Lung (tissue), 12 donors: ENCODE data around the gene RCOR1. TPM values are rescaled to one million over a fixed set of nuclear protein-coding genes. Genes with fewer than 3 reads are reported as not detected.

Experiments
- ATAC-seq: fragments of 200-7000 bp; cut with Tn5 transposase; one replicate; pipeline ENCODE4 v1.9.1; 2020; ENCODE audit warnings: moderate number of reproducible peaks; ENCODE audit not compliant: insufficient read depth, low FRiP score
- DNase-seq, 3 donors: peaks; one replicate each; pipeline ENCODE4 v3.0.0-alpha.2; 2013 to 2017
- H3K27ac ChIP-seq, 2 donors: one replicate each; pipeline ENCODE4 v1.5.1; 2013; ENCODE audit warnings: mild to moderate bottlenecking in 2 of 2, moderate library complexity in 2 of 2, control low read depth in 1 of 2, inconsistent platforms in 1 of 2, low read depth in 1 of 2, low read length in 1 of 2
- H3K27me3 ChIP-seq, 3 donors: one replicate each; pipeline ENCODE4 v1.5.1; 2013; ENCODE audit warnings: low read length in 2 of 3; ENCODE audit not compliant: control insufficient read depth in 3 of 3, insufficient read depth in 3 of 3
- H3K36me3 ChIP-seq, 4 donors: one replicate each; pipeline ENCODE4 v1.5.1; 2013; ENCODE audit warnings: low read length in 4 of 4, mild to moderate bottlenecking in 1 of 4, moderate library complexity in 1 of 4; ENCODE audit not compliant: control insufficient read depth in 4 of 4, insufficient read depth in 4 of 4
- H3K4me1 ChIP-seq, 5 donors: one replicate each; pipeline ENCODE4 v1.5.1; 2013; ENCODE audit warnings: low read length in 5 of 5, mild to moderate bottlenecking in 2 of 5, moderate library complexity in 1 of 5; ENCODE audit not compliant: control insufficient read depth in 5 of 5, insufficient read depth in 5 of 5
- H3K4me3 ChIP-seq: one replicate; pipeline ENCODE4 v1.5.1; 2013; ENCODE audit warnings: mild to moderate bottlenecking, control low read depth, moderate library complexity
- H3K9ac ChIP-seq, 2 donors: one replicate each; pipeline ENCODE4 v1.5.1; 2013; ENCODE audit warnings: low read length in 2 of 2, control low read depth in 1 of 2; ENCODE audit not compliant: insufficient read depth in 1 of 2
- H3K9me3 ChIP-seq, 4 donors: one replicate each; pipeline ENCODE4 v1.5.1; 2013; ENCODE audit warnings: low read length in 3 of 4, mild to moderate bottlenecking in 1 of 4, moderate library complexity in 1 of 4; ENCODE audit not compliant: control insufficient read depth in 4 of 4, insufficient read depth in 3 of 4
- WGBS, 2 donors: extraction: QIAGEN DNeasy Blood & Tissue Kit; methylation state at CpG; one replicate each; pipeline ENCODE4 v1.1.7; 2013; 5-methylcytosine and 5-hydroxymethylcytosine counted together
- polyA plus RNA-seq, 2 donors: library from polyadenylated mRNA; stranded (reverse); fragments of 200-250 nt; gene quantifications; one replicate each; pipeline ENCODE4 v1.2.1, GENCODE V29; 2013
- total RNA-seq, 2 donors: library from RNA; depleted of rRNA in 1 of 2; stranded (reverse); fragments of >200 nt in 1 of 2; gene quantifications; one replicate each; pipeline ENCODE4 v1.2.1, GENCODE V29; 2014 to 2021
- TF ChIP-seq, protein P1 (sequence below): IDR thresholded peaks from 2 replicates; pipeline ENCODE4 v1.5.1; 2012; ENCODE audit warnings: mild to moderate bottlenecking; ENCODE audit errors: control extremely low read depth, extremely low read depth
- donor health status: control.
- donor health status: control.
- donor health status: Bipolar disorder and iron deficiency.
- donor health status: healthy.
- donor health status: DM: yes; HTN: yes; CAD: no.

The RCOR1 gene
- total and polyA plus RNA-seq, 4 donors = 7.9 to 63.9 (median 22.4) TPM

DNA sequence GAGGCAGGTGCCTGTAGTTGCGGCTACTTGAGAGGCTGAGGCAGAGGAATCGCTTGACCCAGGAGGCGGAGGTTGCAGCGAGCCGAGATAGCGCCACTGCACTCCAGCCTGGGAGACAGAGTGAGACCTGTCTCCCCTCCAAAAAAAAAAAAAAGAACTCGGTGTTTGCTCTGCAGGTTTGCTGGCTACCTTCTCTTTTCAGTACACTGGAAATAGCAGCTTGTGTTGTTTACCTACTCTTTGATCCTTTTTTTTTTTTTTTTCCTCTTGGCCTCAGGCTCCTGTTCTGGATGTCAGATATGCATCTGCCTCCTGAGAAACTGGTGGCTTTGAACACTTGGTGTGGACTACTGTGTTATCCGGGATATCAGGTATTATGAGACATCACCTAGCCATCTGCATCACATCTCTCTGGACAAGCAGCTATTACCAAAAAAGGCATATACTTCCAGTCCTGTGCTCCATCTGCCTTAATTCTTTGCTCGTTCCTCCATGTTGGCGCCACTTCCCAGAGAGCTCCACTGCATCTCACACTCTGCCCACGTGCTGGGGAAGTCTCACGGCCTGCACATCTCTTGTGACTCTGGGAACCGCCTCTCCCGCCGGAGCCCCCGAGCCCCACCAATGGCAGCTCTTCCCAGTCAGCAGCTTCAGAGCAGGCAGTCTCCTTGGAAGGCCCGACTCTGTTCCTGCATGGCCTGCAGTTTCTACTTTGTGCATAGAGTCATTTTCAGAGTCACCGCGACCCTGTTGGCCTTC lies 133.9 kb downstream of the RCOR1 start:
- Histone ChIP-seq H3K9ac (no peak overlapping the region), H3K4me3 (no peak overlapping the region), H3K9me3 (no peaks in the 10 kb centered on the region), H3K4me1 (peaks cover 0 to 2% (median 0%) of the 10 kb centered on the region in 5 donors), H3K27me3 (no peaks in the 10 kb centered on the region), H3K27ac (no peak overlapping the region), H3K36me3 (peaks cover 34 to 63% (median 44%) of the 10 kb centered on the region in 4 donors)
- DNase-seq = no peak
- TF ChIP-seq, protein P1, sequence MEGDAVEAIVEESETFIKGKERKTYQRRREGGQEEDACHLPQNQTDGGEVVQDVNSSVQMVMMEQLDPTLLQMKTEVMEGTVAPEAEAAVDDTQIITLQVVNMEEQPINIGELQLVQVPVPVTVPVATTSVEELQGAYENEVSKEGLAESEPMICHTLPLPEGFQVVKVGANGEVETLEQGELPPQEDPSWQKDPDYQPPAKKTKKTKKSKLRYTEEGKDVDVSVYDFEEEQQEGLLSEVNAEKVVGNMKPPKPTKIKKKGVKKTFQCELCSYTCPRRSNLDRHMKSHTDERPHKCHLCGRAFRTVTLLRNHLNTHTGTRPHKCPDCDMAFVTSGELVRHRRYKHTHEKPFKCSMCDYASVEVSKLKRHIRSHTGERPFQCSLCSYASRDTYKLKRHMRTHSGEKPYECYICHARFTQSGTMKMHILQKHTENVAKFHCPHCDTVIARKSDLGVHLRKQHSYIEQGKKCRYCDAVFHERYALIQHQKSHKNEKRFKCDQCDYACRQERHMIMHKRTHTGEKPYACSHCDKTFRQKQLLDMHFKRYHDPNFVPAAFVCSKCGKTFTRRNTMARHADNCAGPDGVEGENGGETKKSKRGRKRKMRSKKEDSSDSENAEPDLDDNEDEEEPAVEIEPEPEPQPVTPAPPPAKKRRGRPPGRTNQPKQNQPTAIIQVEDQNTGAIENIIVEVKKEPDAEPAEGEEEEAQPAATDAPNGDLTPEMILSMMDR = no peak
- ATAC-seq = no peak
- WGBS, 2 donors = 89 to 96% methylated on average over 19 of the region's 19 CpGs

DNA sequence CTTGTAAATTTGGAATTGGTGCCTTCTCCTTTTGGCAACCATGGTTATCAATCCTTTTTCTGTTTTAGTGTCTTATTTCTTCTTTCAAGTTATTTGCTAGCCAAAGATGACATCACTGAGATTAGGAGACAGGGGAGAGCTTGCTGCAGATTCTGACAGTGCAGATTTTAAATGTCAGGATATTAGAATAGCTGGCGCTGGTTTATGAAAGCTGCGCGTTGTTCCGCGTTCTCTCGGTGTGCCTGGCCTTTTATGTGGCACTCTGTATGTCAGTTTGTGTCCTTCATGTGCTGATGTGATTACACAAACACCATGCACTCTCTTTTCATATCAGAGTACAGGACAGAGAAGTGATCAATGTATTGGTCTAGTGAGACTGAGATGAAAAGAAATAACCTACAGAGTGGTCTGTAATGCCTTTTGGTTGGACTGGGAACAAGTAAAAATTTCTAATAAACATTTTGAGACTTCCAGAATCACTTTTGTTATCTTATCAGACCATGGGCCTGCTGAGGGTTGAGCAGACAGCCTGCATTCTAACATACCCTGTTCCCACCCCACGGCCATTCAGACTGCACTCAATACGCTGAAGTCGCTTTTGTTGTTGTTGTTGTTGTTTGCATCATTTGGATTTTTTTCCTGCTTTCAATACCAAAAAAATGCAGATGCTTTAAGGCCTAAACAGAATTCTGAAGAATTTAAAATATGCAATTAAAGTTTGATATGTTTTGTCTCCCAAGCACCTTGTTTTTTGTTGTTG lies 135.1 kb downstream of the RCOR1 start:
- Histone ChIP-seq H3K4me1 (peaks cover 0 to 2% (median 0%) of the 10 kb centered on the region in 5 donors), H3K4me3 (no peak overlapping the region), H3K27ac (no peak overlapping the region), H3K9me3 (no peaks in the 10 kb centered on the region), H3K36me3 (peaks cover 25 to 52% (median 39%) of the 10 kb centered on the region in 4 donors), H3K27me3 (no peaks in the 10 kb centered on the region), H3K9ac (no peak overlapping the region)
- no peak for ATAC-seq
- 94 to 96% methylated on average over 9 of the region's 9 CpGs for WGBS, 2 donors
- TF ChIP-seq, protein P1 = no peak
- DNase-seq = no peak

DNA sequence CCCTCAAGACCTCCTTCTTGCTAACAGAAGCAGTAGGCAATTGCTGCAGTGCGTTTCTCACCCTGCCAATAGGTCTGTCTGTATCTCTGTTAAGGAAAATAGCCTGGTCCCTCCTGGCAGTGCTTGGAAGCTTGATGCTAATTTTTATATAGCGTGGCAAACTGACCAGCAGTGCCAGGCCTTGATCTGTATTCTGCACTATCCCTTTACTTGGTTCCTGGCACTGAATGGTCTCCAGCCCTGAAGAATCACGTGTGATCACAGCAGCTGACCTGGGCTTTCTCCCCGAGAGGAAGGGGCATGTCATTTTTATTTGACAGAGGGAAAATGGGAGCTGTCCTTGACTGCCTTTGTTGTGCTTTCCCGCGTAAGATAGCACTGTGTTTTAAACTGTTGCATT lies 136.1 kb downstream of the RCOR1 start:
- 91 to 96% methylated on average over 6 of the region's 6 CpGs for WGBS, 2 donors
- ATAC-seq (no peak), DNase-seq (no peak)

More for the DNA sequence above, 136.1 kb downstream of the RCOR1 start:
- Histone ChIP-seq H3K4me1 (peaks cover 0 to 2% (median 0%) of the 10 kb centered on the region in 5 donors), H3K27me3 (no peaks in the 10 kb centered on the region), H3K9ac (no peak overlapping the region), H3K4me3 (no peak overlapping the region), H3K27ac (no peak overlapping the region), H3K9me3 (no peaks in the 10 kb centered on the region), H3K36me3 (peaks cover 20 to 46% (median 32%) of the 10 kb centered on the region in 4 donors)
- TF ChIP-seq, protein P1 = no peak
